22Rv1 (cell line): Measurements from ENCODE around the gene SLC36A3.
"Not testable (repeated sequence)": the region's sequence is repeated elsewhere in the genome, so short reads cannot be mapped to it uniquely, and the experiment has no call there.

Experiments
- H3K27ac ChIP-seq: fragments of 450-650 bp; 2 replicates; pipeline ENCODE4 v1.5.1; 2017
- ZFX ChIP-seq: fragments of 450-650 bp; IDR thresholded peaks from 2 replicates; pipeline ENCODE4 v1.6.1; 2017; ENCODE audit warnings: antibody characterized with exemption, borderline replicate concordance
- TF ChIP-seq, protein P1 (sequence below): fragments of 450-650 bp; IDR thresholded peaks from 2 replicates; pipeline ENCODE4 v1.5.1; 2017; ENCODE audit warnings: mild to moderate bottlenecking

The SLC36A3 gene

DNA sequence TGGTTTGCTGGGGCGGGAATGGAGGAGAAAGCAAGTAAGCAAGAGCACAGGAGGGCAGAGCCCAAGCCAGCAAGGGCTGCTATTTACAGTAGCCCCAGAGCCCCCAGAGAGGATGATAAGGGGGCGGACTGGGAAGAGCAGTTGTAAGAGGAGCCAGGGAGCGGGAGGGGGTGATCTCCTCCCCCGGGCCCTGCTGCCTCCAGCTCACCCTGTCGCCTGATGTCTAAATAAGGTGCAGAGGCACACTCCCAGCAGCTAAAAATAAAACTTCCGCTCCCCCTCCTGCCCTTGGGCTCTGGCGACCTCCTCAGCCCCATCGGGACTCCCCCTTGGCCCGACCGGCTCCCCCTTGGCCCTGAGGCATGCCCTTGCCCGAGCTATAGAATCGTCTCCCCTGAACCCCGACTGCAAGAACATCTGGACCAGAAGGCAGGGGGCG lies 65.2 kb downstream of the SLC36A3 start:
- TF ChIP-seq ZFX, result no peak
- TF ChIP-seq, protein P1, sequence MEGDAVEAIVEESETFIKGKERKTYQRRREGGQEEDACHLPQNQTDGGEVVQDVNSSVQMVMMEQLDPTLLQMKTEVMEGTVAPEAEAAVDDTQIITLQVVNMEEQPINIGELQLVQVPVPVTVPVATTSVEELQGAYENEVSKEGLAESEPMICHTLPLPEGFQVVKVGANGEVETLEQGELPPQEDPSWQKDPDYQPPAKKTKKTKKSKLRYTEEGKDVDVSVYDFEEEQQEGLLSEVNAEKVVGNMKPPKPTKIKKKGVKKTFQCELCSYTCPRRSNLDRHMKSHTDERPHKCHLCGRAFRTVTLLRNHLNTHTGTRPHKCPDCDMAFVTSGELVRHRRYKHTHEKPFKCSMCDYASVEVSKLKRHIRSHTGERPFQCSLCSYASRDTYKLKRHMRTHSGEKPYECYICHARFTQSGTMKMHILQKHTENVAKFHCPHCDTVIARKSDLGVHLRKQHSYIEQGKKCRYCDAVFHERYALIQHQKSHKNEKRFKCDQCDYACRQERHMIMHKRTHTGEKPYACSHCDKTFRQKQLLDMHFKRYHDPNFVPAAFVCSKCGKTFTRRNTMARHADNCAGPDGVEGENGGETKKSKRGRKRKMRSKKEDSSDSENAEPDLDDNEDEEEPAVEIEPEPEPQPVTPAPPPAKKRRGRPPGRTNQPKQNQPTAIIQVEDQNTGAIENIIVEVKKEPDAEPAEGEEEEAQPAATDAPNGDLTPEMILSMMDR, result no peak
- H3K27ac ChIP-seq, result no peak overlapping the region

DNA sequence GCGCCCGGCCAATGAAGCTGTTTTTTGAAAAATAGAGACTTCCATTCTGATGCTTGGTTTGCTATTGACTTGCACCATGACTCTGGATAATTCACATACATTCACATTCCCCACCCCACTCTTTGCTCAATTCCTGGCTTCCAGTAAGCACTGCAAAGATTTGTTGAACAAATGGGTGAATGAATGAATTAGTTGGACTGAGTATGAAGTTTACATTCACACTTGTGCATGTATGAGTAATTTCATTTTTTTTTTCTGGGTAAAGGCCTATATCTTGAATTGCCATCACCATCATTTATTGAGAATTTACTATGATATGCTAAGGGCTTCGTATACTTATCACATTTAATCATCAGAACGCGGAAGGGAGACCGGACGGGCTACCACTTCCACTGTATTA lies 65.9 kb downstream of the SLC36A3 start:
- TF ChIP-seq, protein P1, result no peak
- TF ChIP-seq ZFX, result no peak
- H3K27ac ChIP-seq, result no peak overlapping the region

DNA sequence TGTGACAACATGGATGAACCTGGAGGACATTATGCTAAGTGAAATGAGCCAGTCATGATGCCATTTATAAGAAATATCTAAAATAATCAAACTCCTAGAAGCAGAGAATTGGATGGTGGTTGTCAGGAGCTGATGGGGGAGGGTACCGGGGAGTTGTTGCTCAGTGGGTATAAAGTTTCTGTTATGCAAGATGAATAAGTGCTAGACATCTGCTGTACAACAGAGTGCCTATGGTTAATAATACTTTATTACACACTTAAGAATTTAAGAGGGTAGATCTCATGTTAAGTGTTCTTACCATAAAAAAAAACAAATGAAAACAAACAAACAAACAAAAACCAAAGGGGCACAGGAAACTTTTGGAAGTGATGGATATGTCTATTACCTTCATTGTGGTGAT lies 66.7 kb downstream of the SLC36A3 start:
- H3K27ac ChIP-seq, result no peak overlapping the region
- no peak for TF ChIP-seq ZFX
- TF ChIP-seq, protein P1, result no peak

DNA sequence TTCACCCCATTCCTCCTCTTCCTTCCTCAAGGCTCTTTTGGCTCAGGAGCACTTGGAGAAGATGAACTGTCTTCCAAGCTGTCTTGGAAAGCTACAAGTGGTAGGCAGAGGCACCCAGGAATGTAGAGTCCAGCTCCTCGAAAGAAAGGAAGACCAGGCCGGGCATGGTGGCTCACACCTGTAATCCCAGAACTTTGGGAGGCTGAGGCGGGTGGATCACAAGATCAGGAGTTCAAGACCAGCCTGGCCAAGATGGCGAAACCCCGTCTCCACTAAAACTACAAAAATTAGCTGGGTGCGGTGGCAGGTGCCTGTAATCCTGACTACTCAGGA lies 68.4 kb downstream of the SLC36A3 start:
- not testable (repeated sequence) for H3K27ac ChIP-seq

DNA sequence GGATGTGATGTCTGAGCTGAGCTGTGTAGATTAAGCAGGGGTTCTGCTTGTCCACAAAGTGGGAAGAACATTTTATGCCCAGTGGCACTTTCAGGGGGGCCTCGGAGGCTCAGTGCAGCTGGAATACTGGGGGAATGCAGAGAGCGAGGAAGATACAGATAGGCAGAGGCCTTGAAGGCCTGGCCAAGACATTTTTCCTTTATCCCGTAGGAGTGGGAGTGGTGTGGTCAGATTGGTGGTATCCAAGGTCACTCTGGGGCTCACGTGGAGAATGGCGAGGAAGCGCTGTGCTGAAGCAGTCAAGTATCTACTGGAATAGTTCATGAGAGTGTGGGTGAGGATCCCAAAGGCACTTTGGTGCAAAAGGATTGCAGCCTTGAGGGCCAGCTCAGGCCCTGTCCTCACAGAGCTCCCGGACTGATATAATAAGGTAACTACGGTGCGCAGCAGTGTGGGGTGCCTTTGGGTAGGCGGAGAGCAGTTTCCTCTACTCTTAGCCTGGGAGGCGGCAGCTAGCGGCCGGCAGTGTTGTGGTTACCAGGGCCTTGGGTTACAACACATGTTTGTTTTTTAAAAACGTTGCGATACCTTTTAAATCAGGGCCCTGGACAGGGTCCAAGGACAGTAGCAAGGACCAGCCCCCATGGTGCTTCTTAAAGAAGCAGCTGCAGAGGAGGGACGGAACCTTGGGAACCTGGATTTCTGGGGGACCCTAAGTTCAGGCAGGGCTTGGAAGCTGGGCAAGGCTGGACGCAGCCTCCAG lies 68.9 kb downstream of the SLC36A3 start:
- TF ChIP-seq, protein P1, result no peak
- no peak for TF ChIP-seq ZFX
- no peak overlapping the region for H3K27ac ChIP-seq

DNA sequence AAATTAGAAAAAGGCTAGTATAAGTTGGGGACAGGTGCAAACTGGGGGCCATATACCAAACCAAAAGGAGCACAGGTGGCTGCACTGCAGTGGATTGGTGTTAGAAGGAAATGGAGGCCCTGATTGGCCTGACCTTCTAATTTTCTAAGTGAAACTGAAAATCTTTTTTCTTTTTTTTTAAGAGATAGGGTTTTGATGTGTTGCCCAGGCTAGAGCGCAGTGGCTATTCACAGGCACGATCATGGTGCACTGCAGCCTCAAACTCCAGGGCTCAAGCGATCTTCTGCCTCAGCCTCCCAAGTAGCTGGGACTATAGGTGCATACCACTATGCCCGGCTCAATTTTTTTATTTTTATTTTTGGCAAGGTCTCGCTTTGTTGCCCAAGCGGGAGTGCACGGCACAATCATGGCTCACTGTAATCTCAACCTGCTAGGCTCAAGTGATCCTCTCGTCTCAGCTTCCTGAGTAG lies 69.9 kb downstream of the SLC36A3 start:
- H3K27ac ChIP-seq, result no peak overlapping the region
- TF ChIP-seq ZFX, result no peak
- TF ChIP-seq, protein P1, result no peak

DNA sequence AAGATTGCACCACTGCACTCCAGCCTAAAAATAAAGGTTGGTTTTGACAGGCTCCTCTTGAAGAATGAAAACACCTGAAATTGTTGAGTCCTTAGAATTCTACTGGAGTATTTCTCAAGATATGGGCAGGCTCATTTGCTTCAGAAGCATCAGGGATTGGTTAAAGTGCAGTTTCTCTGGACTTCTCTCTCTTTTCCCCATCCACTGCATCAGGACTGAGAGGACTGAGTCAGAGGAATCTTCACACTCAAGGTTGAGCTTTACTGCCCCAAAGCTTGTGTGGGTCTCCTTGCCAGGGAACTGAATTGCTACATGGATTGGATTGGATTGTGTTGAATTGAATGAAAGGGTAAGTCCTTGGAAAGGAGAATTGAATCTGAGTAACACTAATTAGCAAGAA lies 72.2 kb downstream of the SLC36A3 start:
- no peak for TF ChIP-seq ZFX
- TF ChIP-seq, protein P1, result no peak
- no peak overlapping the region for H3K27ac ChIP-seq
